OCI-LY1 (cell line): ENCODE data around the gene HNRNPK.

Source experiments
- H2AFZ ChIP-seq: fragments of 200-600 bp; sonication (generic), shearing (Covaris generic); 2 replicates; pipeline ENCODE4 v1.6.0; 2014; ENCODE audit warnings: antibody characterized with exemption, mild to moderate bottlenecking, low read length
- H3F3A ChIP-seq: fragments of 200-600 bp; sonication (generic), shearing (Covaris generic); 2 replicates; pipeline ENCODE4 v1.6.0; 2014; ENCODE audit warnings: mild to moderate bottlenecking, antibody characterized with exemption, low read length, moderate library complexity; ENCODE audit not compliant: insufficient read depth
- H3K27ac ChIP-seq: fragments of 200-600 bp; sonication (generic); 2 replicates; pipeline ENCODE4 v1.5.1; 2014; ENCODE audit warnings: low read length, mixed run types, mild to moderate bottlenecking, low read depth; ENCODE audit not compliant: poor library complexity, severe bottlenecking
- H3K27me3 ChIP-seq: fragments of 200-600 bp; sonication (generic); 2 replicates; pipeline ENCODE4 v1.6.0; 2014; ENCODE audit warnings: antibody characterized with exemption, mild to moderate bottlenecking, low read length, moderate library complexity; ENCODE audit not compliant: insufficient read depth
- H3K36me3 ChIP-seq: fragments of 200-600 bp; sonication (generic); 2 replicates; pipeline ENCODE4 v1.6.1; 2014; ENCODE audit warnings: mild to moderate bottlenecking, antibody characterized with exemption, low read length, moderate library complexity, mixed read lengths; ENCODE audit not compliant: insufficient read depth
- H3K4me1 ChIP-seq: fragments of 200-600 bp; sonication (generic); 2 replicates; pipeline ENCODE4 v1.5.1; 2014; ENCODE audit warnings: mild to moderate bottlenecking, low read length, moderate library complexity; ENCODE audit not compliant: insufficient read depth, severe bottlenecking
- H3K4me2 ChIP-seq: fragments of 200-600 bp; sonication (generic), shearing (Covaris generic); 2 replicates; pipeline ENCODE4 v1.6.1; 2014; ENCODE audit warnings: low read length
- H3K4me3 ChIP-seq: fragments of 200-600 bp; sonication (generic); 2 replicates; pipeline ENCODE4 v1.5.1; 2014; ENCODE audit warnings: low read length, low read depth, mild to moderate bottlenecking, mixed read lengths; ENCODE audit not compliant: poor library complexity, severe bottlenecking
- H3K79me2 ChIP-seq: fragments of 200-600 bp; shearing (Covaris generic); 2 replicates; pipeline ENCODE4 v1.6.1; 2016; ENCODE audit warnings: mixed run types, low read length, mixed read lengths; ENCODE audit not compliant: insufficient read depth
- H3K9ac ChIP-seq: fragments of 200-600 bp; sonication (generic), shearing (Covaris generic); 2 replicates; pipeline ENCODE4 v1.6.1; 2014; ENCODE audit warnings: mild to moderate bottlenecking, low read length, mixed read lengths
- H3K9me2 ChIP-seq: fragments of 200-600 bp; sonication (generic), shearing (Covaris generic); 2 replicates; pipeline ENCODE4 v1.6.1; 2014; ENCODE audit warnings: low read depth, mild to moderate bottlenecking, low read length, mixed read lengths
- H3K9me3 ChIP-seq: fragments of 200-600 bp; shearing (Covaris generic); 2 replicates; pipeline ENCODE4 v1.6.1; 2014; ENCODE audit warnings: low read length, mixed read lengths
- H4K20me1 ChIP-seq: fragments of 200-600 bp; sonication (generic), shearing (Covaris generic); 2 replicates; pipeline ENCODE4 v1.6.0; 2016; ENCODE audit warnings: mild to moderate bottlenecking, low read length; ENCODE audit not compliant: insufficient read depth
- CTCF ChIP-seq: fragments of 200-600 bp; sonication (generic), shearing (Covaris generic); IDR thresholded peaks from 2 replicates; pipeline ENCODE4 v1.5.1; 2017; ENCODE audit warnings: mild to moderate bottlenecking, antibody characterized with exemption, low read length, moderate library complexity, mixed read lengths
- EZH2 ChIP-seq: fragments of 200-600 bp; sonication (generic), shearing (Covaris generic); IDR thresholded peaks from 2 replicates; pipeline ENCODE4 v1.8.0; 2017; ENCODE audit warnings: borderline replicate concordance, mixed run types, mild to moderate bottlenecking, antibody characterized with exemption, low read length, moderate library complexity, mixed read lengths

Gene HNRNPK

GRCh38 chr9:83986195-83986594, 6.2 kb upstream of the HNRNPK start:
- H4K20me1 ChIP-seq = no peaks in the 10 kb centered on the region
- no peak for TF ChIP-seq EZH2
- TF ChIP-seq CTCF = no peak
- H3F3A ChIP-seq = no peaks in the 10 kb centered on the region
- H3K27me3 ChIP-seq = no peaks in the 10 kb centered on the region
- peaks cover 89% of the 10 kb centered on the region for H3K79me2 ChIP-seq
- H3K9ac ChIP-seq = peak overlapping the region; percentile 38; the same call in 1 of the 2 replicates
- no peaks in the 10 kb centered on the region for H3K9me3 ChIP-seq
- no peak overlapping the region for H2AFZ ChIP-seq
- H3K4me3 ChIP-seq = peak overlapping the region; percentile 49
- H3K27ac ChIP-seq = peak overlapping the region; percentile 81
- H3K9me2 ChIP-seq = no peaks in the 10 kb centered on the region
- peaks cover 55% of the 10 kb centered on the region for H3K4me1 ChIP-seq
- H3K4me2 ChIP-seq = peak overlapping the region; percentile 88
- peaks cover 39% of the 10 kb centered on the region for H3K36me3 ChIP-seq

GRCh38 chr9:83981126-83981871, 1.3 kb upstream of the HNRNPK start:
- peaks cover 8% of the 10 kb centered on the region; the same call in 1 of the 2 replicates for H4K20me1 ChIP-seq
- H3K4me1 ChIP-seq = peaks cover 56% of the 10 kb centered on the region
- no peaks in the 10 kb centered on the region for H3K9me2 ChIP-seq
- peaks cover 89% of the 10 kb centered on the region for H3K79me2 ChIP-seq
- H3K27ac ChIP-seq = peak overlapping the region; percentile 83
- H3K9ac ChIP-seq = peak overlapping the region; percentile 88
- H3K36me3 ChIP-seq = peaks cover 37% of the 10 kb centered on the region
- H3K4me2 ChIP-seq = peak overlapping the region; percentile 88
- H3F3A ChIP-seq = no peaks in the 10 kb centered on the region
- H3K9me3 ChIP-seq = no peaks in the 10 kb centered on the region
- TF ChIP-seq CTCF = no peak
- TF ChIP-seq EZH2 = no peak
- no peaks in the 10 kb centered on the region for H3K27me3 ChIP-seq
- peak overlapping the region; percentile 73 for H3K4me3 ChIP-seq
- no peak overlapping the region for H2AFZ ChIP-seq

- Histone ChIP-seq H3K4me3 (peak within 1 kb of the TSS; percentile 73), H3K79me2 (peaks cover 90% of the 10 kb centered on the region), H3K9me2 (no peaks in the 10 kb centered on the region), H3F3A (no peaks in the 10 kb centered on the region), H3K4me2 (peak within 1 kb of the TSS; percentile 90), H3K4me1 (peaks cover 49% of the 10 kb centered on the region), H3K9ac (peak within 1 kb of the TSS; percentile 88), H3K27ac (peak within 1 kb of the TSS; percentile 83), H3K36me3 (peaks cover 44% of the 10 kb centered on the region), H4K20me1 (peaks cover 10% of the 10 kb centered on the region; the same call in 1 of the 2 replicates), H3K27me3 (no peaks in the 10 kb centered on the region), H3K9me3 (no peaks in the 10 kb centered on the region), H2AFZ (no peak within 1 kb of the TSS)
- peak; percentile 14; the same call in 1 of the 2 replicates for TF ChIP-seq CTCF
- TF ChIP-seq EZH2 = no peak
Measured at GRCh38 chr9:83980395-83981125, 545 bp upstream of the HNRNPK start, which contains the start of gene RMI1. TSS of gene RMI1 (plus strand) at chr9:83980805. CDS start at chr9:84000987, 20,182 bp downstream.
